Measurements from ENCODE around the gene C3orf85.

DNA sequence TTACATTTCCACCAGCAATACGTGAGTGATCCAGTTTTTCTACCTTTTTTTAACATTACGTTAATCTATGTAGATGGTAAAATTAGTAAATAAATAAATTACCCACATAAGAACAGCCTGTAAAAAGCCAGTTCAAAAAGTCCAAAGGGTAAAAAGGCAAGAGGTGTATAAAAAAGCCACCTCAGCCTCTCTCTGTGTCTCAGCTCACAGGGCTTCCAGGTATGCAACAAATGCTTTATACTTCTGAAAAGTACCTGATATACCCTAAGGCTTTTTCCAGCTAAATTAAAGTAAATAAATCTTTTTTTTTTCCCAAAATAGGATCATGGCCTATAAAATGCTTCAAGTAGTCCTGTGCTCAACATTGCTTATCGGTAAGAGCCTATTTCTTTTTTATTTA, at the start of gene C3orf85:
- TF ChIP-seq SIN3A (IDR thresholded peaks at IDR 0.05; ENCODE audit: borderline replicate concordance, insufficient read depth, low read length) (no peak), POLR2AphosphoS5 (IDR thresholded peaks at IDR 0.05; ENCODE audit: low read depth, low read length) (no peak), TAF1 (IDR thresholded peaks at IDR 0.05; ENCODE audit: borderline replicate concordance, insufficient read depth, low read length) (no peak)
